Lower leg skin (tissue), 4 donors: ENCODE results near the gene SDK1. TPM values are rescaled to one million over a fixed set of nuclear protein-coding genes. Genes with fewer than 3 reads are reported as not detected.
A peak's percentile ranks its signal among the peaks of the same experiment; 100 is the strongest.

Experiments used
- DNase-seq, 2 donors: peaks; one replicate each; pipeline ENCODE4 v3.0.0-alpha.2; 2019; ENCODE audit warnings: low spot score in 2 of 2
- H3K4me3 ChIP-seq: fragments of 200-600 bp; sonication (generic); 2 replicates; pipeline ENCODE4 v1.5.1; 2017; ENCODE audit warnings: mild to moderate bottlenecking, low read depth; ENCODE audit not compliant: poor library complexity, severe bottlenecking
- CTCF ChIP-seq, 3 donors: fragments of 450-650 bp; IDR thresholded peaks; one replicate each; pipeline ENCODE4 v1.5.1; 2016; ENCODE audit warnings: antibody characterized with exemption in 3 of 3, mild to moderate bottlenecking in 3 of 3, moderate library complexity in 2 of 3
- POLR2A ChIP-seq, 2 donors: fragments of 450-650 bp; IDR thresholded peaks; one replicate each; pipeline ENCODE4 v1.6.1; 2016 to 2017; ENCODE audit warnings: antibody characterized with exemption in 2 of 2, mild to moderate bottlenecking in 1 of 2, moderate library complexity in 1 of 2
- WGBS, 2 donors: methylation state at CpG; one replicate each; pipeline ENCODE4 v1.1.5; 2018; 5-methylcytosine and 5-hydroxymethylcytosine counted together
- intact Hi-C: fragments of 100-400 bp; cut with DNase I; formaldehyde crosslinking; loops from one replicate; pipeline ENCODE4 v1.15.0; 2023; ENCODE audit warnings: low total_unique reads
- total RNA-seq, 4 donors: library from RNA; depleted of rRNA; stranded (reverse); fragments of >200 nt; gene quantifications; one replicate each; pipeline ENCODE4 v1.1.0, GENCODE V29; 2016

SDK1 gene
- total RNA-seq, 4 donors from 2014 or later = 1.9 to 7.2 (median 5.1) TPM

GRCh38 chr7:4067874-4068273, 766.8 kb downstream of the SDK1 start:
- DNase-seq = peak in 1 of 2 donors; percentile 59
- TF ChIP-seq CTCF (IDR thresholded peaks at IDR 0.05) = no peak
- TF ChIP-seq POLR2A (IDR thresholded peaks at IDR 0.05) = no peak
- no peak overlapping the region for H3K4me3 ChIP-seq
- WGBS, 2 donors = 82 to 88% methylated on average over 4 of the region's 4 CpGs
- intact Hi-C loops = no loop called here

- intact Hi-C loops = no loop called here
- no peak overlapping the region for H3K4me3 ChIP-seq
- TF ChIP-seq CTCF (IDR thresholded peaks at IDR 0.05) (no peak), POLR2A (IDR thresholded peaks at IDR 0.05) (no peak)
- DNase-seq = peak in 1 of 2 donors; percentile 61
- WGBS, 2 donors = 93 to 95% methylated on average over 7 of the region's 7 CpGs
These were observed 767.2 kb downstream of the SDK1 start for GRCh38 chr7:4068286-4068685.

GRCh38 chr7:4069268-4070095, 768.4 kb downstream of the SDK1 start:
- TF ChIP-seq POLR2A (IDR thresholded peaks at IDR 0.05) = no peak
- no peak for TF ChIP-seq CTCF (IDR thresholded peaks at IDR 0.05)
- intact Hi-C loops = no loop called here
- no peak overlapping the region for H3K4me3 ChIP-seq
- peak in 1 of 2 donors; percentile 72 for DNase-seq
- 85 to 92% methylated on average over 20 to 23 of the region's 23 CpGs for WGBS, 2 donors

GRCh38 chr7:4070214-4070613, 769.2 kb downstream of the SDK1 start:
- no peak overlapping the region for H3K4me3 ChIP-seq
- TF ChIP-seq POLR2A (IDR thresholded peaks at IDR 0.05) (no peak), CTCF (IDR thresholded peaks at IDR 0.05) (no peak)
- DNase-seq = peak in 1 of 2 donors; percentile 4
- intact Hi-C loops = no loop called here
- WGBS, 2 donors = 84 to 87% methylated on average over 7 of the region's 7 CpGs

- 83 to 85% methylated on average over 11 of the region's 11 CpGs for WGBS, 2 donors
- DNase-seq = peak in 1 of 2 donors; percentile 34
- intact Hi-C loops = no loop called here
These were observed 770.5 kb downstream of the SDK1 start for GRCh38 chr7:4071370-4072058.

More at GRCh38 chr7:4071370-4072058, 770.5 kb downstream of the SDK1 start:
- TF ChIP-seq CTCF (IDR thresholded peaks at IDR 0.05) (no peak), POLR2A (IDR thresholded peaks at IDR 0.05) (no peak)
- no peak overlapping the region for H3K4me3 ChIP-seq
